GM19035 (cell line): Measurements from ENCODE around the gene ACSF3.
"Not testable (repeated sequence)": the region's sequence is repeated elsewhere in the genome, so short reads cannot be mapped to it uniquely, and the experiment has no call there.

Experiments
- ATAC-seq: cut with Tn5 transposase; IDR thresholded peaks from one replicate; pipeline ENCODE4 v1.9.1; 2021; ENCODE audit not compliant: unreplicated experiment

ACSF3 gene

GRCh38 chr16:89187032-89187769, 93.5 kb downstream of the ACSF3 start:
- ATAC-seq: no peak

GRCh38 chr16:89187770-89188392, 94.2 kb downstream of the ACSF3 start:
- no peak for ATAC-seq

GRCh38 chr16:89188471-89189357, 95.1 kb downstream of the ACSF3 start:
- ATAC-seq: not testable (repeated sequence)

GRCh38 chr16:89189358-89190025, 95.8 kb downstream of the ACSF3 start:
- ATAC-seq: no peak

GRCh38 chr16:89190150-89190958, 96.7 kb downstream of the ACSF3 start:
- no peak for ATAC-seq

- no peak for ATAC-seq
These were observed 97.6 kb downstream of the ACSF3 start for GRCh38 chr16:89191033-89191900.

GRCh38 chr16:89191901-89192185, 98.2 kb downstream of the ACSF3 start:
- ATAC-seq: no peak

GRCh38 chr16:89192186-89192955, 98.7 kb downstream of the ACSF3 start:
- ATAC-seq: peak; percentile 63

GRCh38 chr16:89192956-89193575, 99.4 kb downstream of the ACSF3 start:
- ATAC-seq: no peak

GRCh38 chr16:89193576-89194293, 100.1 kb downstream of the ACSF3 start:
- ATAC-seq: no peak

- no peak for ATAC-seq
These were observed 101.0 kb downstream of the ACSF3 start for GRCh38 chr16:89194340-89195311.

- no peak for ATAC-seq
These were observed 102.0 kb downstream of the ACSF3 start for GRCh38 chr16:89195521-89196171.

GRCh38 chr16:89197033-89197632, 103.5 kb downstream of the ACSF3 start:
- no peak for ATAC-seq

- ATAC-seq: no peak
These were observed 104.2 kb downstream of the ACSF3 start for GRCh38 chr16:89197633-89198416.
